Activated naive CD4-positive, alpha-beta T cell treated with anti-CD3 and anti-CD28 coated beads, Interleukin-2, amount 10 ng/mL, durations not matched to agents 7 days and 5 days (primary cell): Measurements from ENCODE around the gene CEP112.

ENCODE experiments used
- CTCF ChIA-PET: fragments of 350-600 bp; sonication (Branson Sonifier 250); formaldehyde crosslinking; loops from one replicate; lab custom pipeline; 2021; ENCODE audit warnings: antibody characterized with exemption; lab: Charles Lee
- DNase-seq: peaks from one replicate; pipeline ENCODE4 v3.0.0-alpha.2; 2020
- H3K27ac Mint-ChIP-seq: one replicate; pipeline ENCODE4 v1.8.0; 2021; ENCODE audit warnings: mild to moderate bottlenecking, moderate library complexity, mixed read lengths
- H3K27me3 Mint-ChIP-seq: one replicate; pipeline ENCODE4 v1.8.0; 2021; ENCODE audit warnings: mild to moderate bottlenecking, mixed read lengths
- H3K36me3 Mint-ChIP-seq: one replicate; pipeline ENCODE4 v1.8.0; 2021; ENCODE audit warnings: mixed read lengths
- H3K4me1 Mint-ChIP-seq: one replicate; pipeline ENCODE4 v1.8.0; 2021; ENCODE audit warnings: mixed read lengths
- H3K4me3 Mint-ChIP-seq: one replicate; pipeline ENCODE4 v1.8.0; 2021; ENCODE audit warnings: mild to moderate bottlenecking, moderate library complexity, mixed read lengths
- H3K9me3 Mint-ChIP-seq: one replicate; pipeline ENCODE4 v1.8.0; 2021; ENCODE audit warnings: mixed read lengths

CEP112 gene

DNA sequence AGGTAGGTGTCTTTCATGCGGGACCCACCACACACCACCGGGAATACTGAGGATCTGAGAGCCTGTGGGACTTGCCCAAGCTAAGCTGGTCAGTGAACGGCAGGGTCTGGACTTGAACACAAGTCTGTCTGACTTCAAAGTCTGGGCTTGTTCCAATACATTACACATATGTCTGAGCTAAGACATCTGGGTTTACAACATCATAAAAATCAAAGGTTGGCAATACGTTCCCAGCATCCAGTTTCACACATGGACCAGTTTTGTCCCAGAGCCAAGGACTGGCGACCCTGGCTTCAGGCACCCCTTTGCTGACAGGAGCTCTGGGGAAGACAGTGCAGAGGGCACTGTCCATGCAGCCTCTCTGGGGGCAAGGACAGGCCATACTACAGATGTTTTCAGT lies 602.6 kb downstream of the CEP112 start:
- CTCF ChIA-PET: interaction anchor here (0.6 kb wide), 1 partner anchor 320 kb away, joined by 3 read pairs; no protein-coding TSS in a partner anchor
- H3K9me3 Mint-ChIP-seq: no peaks in the 10 kb centered on the region
- no peak overlapping the region for H3K4me3 Mint-ChIP-seq
- no peak overlapping the region for H3K27ac Mint-ChIP-seq
- peaks cover 37% of the 10 kb centered on the region for H3K4me1 Mint-ChIP-seq
- no peaks in the 10 kb centered on the region for H3K36me3 Mint-ChIP-seq
- DNase-seq: no peak
- peaks cover 25% of the 10 kb centered on the region for H3K27me3 Mint-ChIP-seq

GRCh38 chr17:65588181-65588808 lies 603.6 kb downstream of the CEP112 start:
- peaks cover 19% of the 10 kb centered on the region for H3K27me3 Mint-ChIP-seq
- CTCF ChIA-PET: no interaction called here
- no peak for DNase-seq
- H3K9me3 Mint-ChIP-seq: no peaks in the 10 kb centered on the region
- peaks cover 30% of the 10 kb centered on the region for H3K4me1 Mint-ChIP-seq
- H3K4me3 Mint-ChIP-seq: no peak overlapping the region
- H3K36me3 Mint-ChIP-seq: no peaks in the 10 kb centered on the region
- H3K27ac Mint-ChIP-seq: no peak overlapping the region

GRCh38 chr17:65587534-65588180 lies 604.3 kb downstream of the CEP112 start:
- Mint-ChIP-seq H3K4me3 (no peak overlapping the region), H3K27me3 (peaks cover 13% of the 10 kb centered on the region), H3K27ac (no peak overlapping the region), H3K9me3 (no peaks in the 10 kb centered on the region), H3K36me3 (no peaks in the 10 kb centered on the region), H3K4me1 (peaks cover 23% of the 10 kb centered on the region)
- DNase-seq: no peak
- CTCF ChIA-PET: no interaction called here

DNA sequence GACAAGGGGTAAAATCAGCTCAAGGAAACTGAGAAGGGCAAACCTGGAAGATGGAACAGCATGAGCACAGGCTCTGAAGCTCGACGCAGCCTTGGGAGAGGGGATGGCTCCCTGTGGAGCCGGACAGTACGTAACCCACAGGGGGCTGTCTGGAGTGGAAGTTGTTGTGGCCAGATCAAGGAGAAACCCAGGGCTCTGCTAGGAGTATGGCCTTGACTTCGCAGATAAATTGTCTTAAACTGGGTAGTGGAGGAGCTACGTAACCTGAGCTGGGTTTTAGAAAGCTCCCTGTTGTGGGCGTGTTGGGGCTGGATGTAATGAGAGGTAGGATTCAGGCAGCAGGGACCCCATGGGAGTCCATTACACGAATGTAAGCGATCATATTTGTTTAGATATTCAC lies 605.0 kb downstream of the CEP112 start:
- Mint-ChIP-seq H3K4me3 (no peak overlapping the region), H3K27me3 (peaks cover 6% of the 10 kb centered on the region), H3K36me3 (no peaks in the 10 kb centered on the region), H3K9me3 (no peaks in the 10 kb centered on the region), H3K4me1 (peaks cover 23% of the 10 kb centered on the region), H3K27ac (no peak overlapping the region)
- DNase-seq: no peak
- CTCF ChIA-PET: interaction anchor here (0.9 kb wide), 1 partner anchor 24 kb away, joined by 3 read pairs; no protein-coding TSS in a partner anchor
